Lower leg skin (tissue), 3 donors: ENCODE data around the gene TYMP.

Experiments used
- CTCF ChIP-seq, 3 donors: fragments of 450-650 bp; IDR thresholded peaks; one replicate each; pipeline ENCODE4 v1.5.1; 2016; ENCODE audit warnings: antibody characterized with exemption in 3 of 3, mild to moderate bottlenecking in 3 of 3, moderate library complexity in 2 of 3
- POLR2A ChIP-seq, 2 donors: fragments of 450-650 bp; IDR thresholded peaks; one replicate each; pipeline ENCODE4 v1.6.1; 2016 to 2017; ENCODE audit warnings: antibody characterized with exemption in 2 of 2, mild to moderate bottlenecking in 1 of 2, moderate library complexity in 1 of 2

DNA sequence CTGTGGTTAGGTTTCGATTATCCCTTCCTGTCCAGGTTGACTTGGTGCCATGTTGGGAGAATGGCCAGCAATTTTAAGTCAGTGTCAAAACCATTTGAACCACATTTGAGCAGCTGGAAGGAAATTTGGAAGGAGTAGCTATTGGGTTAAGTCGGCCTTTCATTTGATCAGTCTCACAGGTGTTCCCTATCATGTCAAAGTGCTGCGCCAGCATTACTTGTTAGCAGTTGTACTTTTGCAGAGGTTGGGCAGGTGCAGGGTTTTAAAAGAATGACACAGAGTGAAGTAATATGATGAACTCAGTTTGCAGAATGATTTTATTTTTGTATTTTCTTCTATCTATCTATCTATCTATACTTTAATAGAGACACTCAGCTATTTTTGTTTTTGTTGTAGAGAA, 6.4 kb upstream of the TYMP start:
- no peak for TF ChIP-seq CTCF (IDR thresholded peaks at IDR 0.05)
- no peak for TF ChIP-seq POLR2A (IDR thresholded peaks at IDR 0.05)
